GM18511 (cell line): ENCODE measurements around the gene NINL.
A peak's percentile ranks its signal among the peaks of the same experiment; 100 is the strongest.
"Not testable (repeated sequence)": the region's sequence is repeated elsewhere in the genome, so short reads cannot be mapped to it uniquely, and the experiment has no call there.

Experiments used
- ATAC-seq: cut with Tn5 transposase; IDR thresholded peaks from one replicate; pipeline ENCODE4 v1.9.1; 2021; ENCODE audit warnings: mild to moderate bottlenecking, moderate library complexity; ENCODE audit not compliant: unreplicated experiment

NINL gene

GRCh38 chr20:25561771-25562170 is 23.6 kb downstream of the NINL start:
- ATAC-seq: not testable (repeated sequence)

GRCh38 chr20:25553819-25554296 is 31.5 kb downstream of the NINL start:
- ATAC-seq: no peak

GRCh38 chr20:25552977-25553376 is 32.4 kb downstream of the NINL start:
- ATAC-seq: no peak

- no peak for ATAC-seq
Observed at GRCh38 chr20:25551413-25552215, 33.7 kb downstream of the NINL start.

GRCh38 chr20:25550645-25551337 is 34.5 kb downstream of the NINL start:
- not testable (repeated sequence) for ATAC-seq

GRCh38 chr20:25549843-25550477 is 35.4 kb downstream of the NINL start:
- ATAC-seq: no peak

GRCh38 chr20:25549172-25549773 is 36.1 kb downstream of the NINL start:
- no peak for ATAC-seq

GRCh38 chr20:25548613-25549086 is 36.7 kb downstream of the NINL start:
- ATAC-seq: no peak

GRCh38 chr20:25547999-25548398 is 37.3 kb downstream of the NINL start:
- ATAC-seq: no peak

GRCh38 chr20:25547063-25547462 is 38.3 kb downstream of the NINL start:
- ATAC-seq: no peak

- ATAC-seq: no peak
Observed at GRCh38 chr20:25546048-25546447, 39.3 kb downstream of the NINL start.

- no peak for ATAC-seq
Observed at GRCh38 chr20:25545171-25545570, 40.2 kb downstream of the NINL start.

GRCh38 chr20:25544734-25545133 is 40.6 kb downstream of the NINL start:
- no peak for ATAC-seq

- no peak for ATAC-seq
Observed at GRCh38 chr20:25544311-25544710, 41.0 kb downstream of the NINL start.

GRCh38 chr20:25543068-25543467 is 42.3 kb downstream of the NINL start:
- ATAC-seq: no peak

- ATAC-seq: peak; percentile 53
Observed at GRCh38 chr20:25541676-25542075, 43.7 kb downstream of the NINL start.

GRCh38 chr20:25539742-25540672 is 45.3 kb downstream of the NINL start:
- no peak for ATAC-seq

- ATAC-seq: no peak
Observed at GRCh38 chr20:25538838-25539665, 46.3 kb downstream of the NINL start.

- ATAC-seq: no peak
Observed at GRCh38 chr20:25537890-25538289, 47.4 kb downstream of the NINL start.
